HG03064 (cell line): ENCODE measurements around the gene EID3.

Source experiments
- ATAC-seq: cut with Tn5 transposase; IDR thresholded peaks from one replicate; pipeline ENCODE4 v1.9.1; 2021; ENCODE audit warnings: low read depth; ENCODE audit not compliant: unreplicated experiment

EID3 gene

DNA sequence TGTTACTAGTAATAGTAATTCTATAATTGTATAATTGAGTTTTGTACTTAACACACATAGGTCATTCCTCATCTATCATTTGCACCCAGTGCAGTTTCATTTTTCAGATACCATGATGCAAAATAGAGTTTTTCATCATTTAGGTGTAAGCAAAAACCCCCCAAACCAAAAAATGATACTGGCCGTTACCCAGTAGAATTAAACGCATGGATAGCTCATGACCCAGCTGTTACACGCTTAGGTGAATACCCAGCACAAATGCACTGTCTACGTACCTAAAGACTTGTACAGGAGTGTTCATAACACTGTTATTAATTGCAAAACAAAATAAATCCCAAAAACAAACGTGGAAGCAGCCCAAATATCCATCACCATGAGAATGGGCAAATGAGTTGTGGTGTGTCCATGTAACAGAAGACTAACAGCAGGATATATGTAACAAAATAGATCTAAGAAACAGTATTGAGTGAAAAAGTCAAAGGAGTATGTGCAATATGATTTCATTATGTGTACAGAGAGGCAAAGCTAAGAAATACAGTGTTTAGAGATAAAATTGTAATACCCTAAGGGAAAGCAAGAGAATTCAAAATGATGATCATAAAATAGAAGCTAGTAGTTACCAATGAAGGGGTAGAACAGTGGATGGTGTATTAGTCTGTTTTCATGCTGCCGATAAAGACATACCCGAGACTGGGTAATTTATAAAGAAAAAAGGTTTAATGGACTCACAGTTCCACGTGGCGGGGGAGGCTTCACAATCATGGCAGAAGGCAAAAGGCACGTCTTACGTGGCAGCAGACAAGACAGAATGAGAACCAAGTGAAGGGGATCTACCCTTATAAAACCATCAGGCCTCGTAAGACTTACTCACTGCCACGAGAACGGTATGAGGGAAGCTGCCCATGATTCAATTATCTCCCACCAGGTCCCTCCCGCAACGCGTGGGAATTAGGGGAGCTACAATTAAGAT is 49.8 kb downstream of the EID3 start:
- ATAC-seq: no peak

DNA sequence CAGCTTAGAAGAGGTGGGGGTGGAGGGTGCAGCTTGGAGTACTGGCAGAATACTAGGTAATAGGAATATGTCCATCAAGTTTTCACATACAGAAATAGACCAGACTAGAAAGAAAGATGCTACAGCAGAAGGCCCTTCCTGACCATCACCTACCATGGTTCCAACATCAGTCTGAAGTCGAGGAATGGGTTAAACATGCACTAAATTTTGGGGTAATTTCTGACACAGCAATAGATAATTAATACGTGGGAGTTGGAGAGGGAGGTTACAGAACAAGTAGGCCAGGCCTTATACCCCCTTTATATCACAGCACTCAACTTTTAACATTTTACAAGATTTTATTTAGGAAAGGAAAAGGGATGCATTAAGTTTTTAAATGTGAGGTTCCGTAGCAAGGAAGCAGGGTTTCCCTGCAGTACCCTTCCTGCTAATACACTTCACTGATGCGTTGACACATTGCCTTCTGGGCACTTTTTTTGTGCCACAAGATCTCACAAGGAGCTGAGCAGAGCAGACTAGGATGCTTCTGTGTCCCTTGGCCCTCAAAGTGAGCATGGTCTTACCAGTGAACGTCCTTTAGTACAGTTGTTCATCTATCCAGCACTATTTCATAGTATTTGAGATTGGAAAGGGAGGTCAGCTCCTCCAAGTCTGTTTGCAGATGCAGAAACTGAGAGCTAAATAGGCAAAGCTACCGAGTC is 50.8 kb downstream of the EID3 start:
- no peak for ATAC-seq
